ENCODE results near the gene RNU2-63P.
"Not testable (repeated sequence)": the region's sequence is repeated elsewhere in the genome, so short reads cannot be mapped to it uniquely, and the experiment has no call there.

Gene RNU2-63P

DNA sequence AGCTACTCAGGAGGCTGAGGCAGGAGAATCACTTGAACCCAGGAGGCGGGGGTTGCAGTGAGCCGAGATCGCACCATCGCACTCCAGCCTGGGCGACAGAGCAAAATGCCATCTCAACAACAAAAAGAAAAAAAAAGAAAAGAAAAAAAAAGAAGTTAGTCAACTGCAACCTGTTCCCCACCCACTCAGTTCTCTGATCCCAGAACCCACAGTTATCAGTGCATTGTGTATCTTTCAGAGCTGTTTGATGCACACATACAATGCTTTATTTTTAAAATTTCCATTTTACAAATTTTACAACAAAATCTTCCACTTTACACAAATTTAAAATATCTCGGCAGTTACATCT, 14.0 kb downstream of the RNU2-63P start:
- TF ChIP-seq POLR2A (IDR thresholded peaks at IDR 0.05; ENCODE audit: low read depth, low read length) (no peak), POLR2AphosphoS5 (IDR thresholded peaks at IDR 0.05; ENCODE audit: low read depth, low read length) (no peak), TAF1 (IDR thresholded peaks at IDR 0.05; ENCODE audit: borderline replicate concordance, low read depth, low read length) (no peak)
- no peak for DNase-seq (ENCODE audit: insufficient read length)
- FAIRE-seq: no peak

- FAIRE-seq; DNase-seq (ENCODE audit: insufficient read length): not testable (repeated sequence)
Measured at GRCh38 chr2:88000474-88000873, 15.9 kb downstream of the RNU2-63P start.

DNA sequence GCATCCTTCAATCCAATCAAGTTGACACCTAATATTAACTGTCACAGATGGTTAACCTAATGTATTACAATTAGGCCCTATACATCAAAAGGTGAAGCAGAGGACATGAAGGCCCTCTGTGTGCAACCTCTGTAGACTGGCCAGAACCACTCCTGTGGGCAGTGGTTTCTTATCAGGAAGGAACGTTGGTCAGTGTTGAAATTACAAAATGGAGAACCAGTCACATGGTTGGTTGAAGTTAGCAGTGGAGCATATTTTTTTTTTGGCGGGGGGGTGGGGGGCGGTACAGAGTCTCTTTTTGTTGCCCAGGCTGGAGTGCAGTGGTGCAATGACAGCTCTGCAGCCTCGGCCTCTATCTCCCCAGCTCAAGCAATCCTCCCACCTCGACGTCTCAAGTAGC, 19.8 kb downstream of the RNU2-63P start:
- FAIRE-seq (no peak), DNase-seq (ENCODE audit: insufficient read length) (no peak)
- TF ChIP-seq POLR2AphosphoS5 (IDR thresholded peaks at IDR 0.05; ENCODE audit: low read depth, low read length) (no peak), POLR2A (IDR thresholded peaks at IDR 0.05; ENCODE audit: low read depth, low read length) (no peak), TAF1 (IDR thresholded peaks at IDR 0.05; ENCODE audit: borderline replicate concordance, low read depth, low read length) (no peak)

DNA sequence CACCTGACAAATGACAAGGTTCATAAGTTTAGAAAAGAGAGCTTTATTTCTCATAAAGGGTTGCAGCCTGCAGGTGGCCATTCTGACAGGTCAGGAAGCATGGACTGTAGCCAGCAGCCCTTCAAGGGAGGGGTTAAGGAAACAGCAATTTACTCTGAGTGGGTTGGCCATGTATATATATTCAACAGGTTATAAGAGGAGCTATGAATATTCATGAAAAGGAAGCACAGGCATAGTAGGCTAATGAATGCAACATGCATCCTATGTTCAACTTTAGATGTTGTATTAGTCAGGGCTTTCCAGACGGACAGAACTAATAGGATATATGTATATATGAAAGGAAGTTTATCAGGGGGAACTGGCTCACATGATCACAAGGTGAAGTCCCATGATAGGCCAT, 20.6 kb downstream of the RNU2-63P start:
- FAIRE-seq (no peak), DNase-seq (ENCODE audit: insufficient read length) (no peak)
- TF ChIP-seq POLR2AphosphoS5 (IDR thresholded peaks at IDR 0.05; ENCODE audit: low read depth, low read length) (no peak), TAF1 (IDR thresholded peaks at IDR 0.05; ENCODE audit: borderline replicate concordance, low read depth, low read length) (no peak), POLR2A (IDR thresholded peaks at IDR 0.05; ENCODE audit: low read depth, low read length) (no peak)

GRCh38 chr2:87994304-87994850, 22.0 kb downstream of the RNU2-63P start:
- FAIRE-seq; DNase-seq (ENCODE audit: insufficient read length): not testable (repeated sequence)

GRCh38 chr2:87992569-87992968, 23.8 kb downstream of the RNU2-63P start:
- not testable (repeated sequence) for FAIRE-seq; DNase-seq (ENCODE audit: insufficient read length)

- DNase-seq (ENCODE audit: insufficient read length); FAIRE-seq: not testable (repeated sequence)
Measured at GRCh38 chr2:87987473-87987872, 28.9 kb downstream of the RNU2-63P start.

GRCh38 chr2:87985902-87986301, 30.4 kb downstream of the RNU2-63P start:
- not testable (repeated sequence) for DNase-seq (ENCODE audit: insufficient read length); FAIRE-seq

DNA sequence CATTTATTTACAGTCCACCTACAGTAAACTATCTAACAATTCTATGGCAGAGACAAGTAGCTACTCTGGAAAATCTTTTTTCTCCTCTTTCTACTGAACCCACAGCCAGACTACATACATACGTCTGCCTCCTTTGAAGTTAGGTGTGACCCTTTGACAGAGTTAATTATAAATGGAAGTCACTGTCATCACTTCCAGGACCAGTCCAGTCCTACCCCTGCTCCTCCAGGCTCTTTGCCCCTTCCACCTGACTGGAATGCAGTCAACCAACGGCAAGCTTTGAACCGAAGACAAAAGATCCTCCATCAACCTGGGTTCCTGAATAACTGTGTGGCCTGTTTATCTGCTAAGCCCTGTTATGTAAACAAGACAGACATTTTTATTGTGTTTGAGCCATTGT, 35.2 kb downstream of the RNU2-63P start:
- not testable (repeated sequence) for DNase-seq (ENCODE audit: insufficient read length); FAIRE-seq

GRCh38 chr2:87972385-87972784, 44.0 kb downstream of the RNU2-63P start:
- DNase-seq (ENCODE audit: insufficient read length); FAIRE-seq: not testable (repeated sequence)
